HG03280 (cell line): ENCODE results near the gene DDA1.
"Not testable (repeated sequence)": the region's sequence is repeated elsewhere in the genome, so short reads cannot be mapped to it uniquely, and the experiment has no call there.

Experiments used
- ATAC-seq: cut with Tn5 transposase; IDR thresholded peaks from one replicate; pipeline ENCODE4 v1.9.1; 2021; ENCODE audit warnings: mild to moderate bottlenecking, moderate library complexity; ENCODE audit not compliant: unreplicated experiment

The DDA1 gene

DNA sequence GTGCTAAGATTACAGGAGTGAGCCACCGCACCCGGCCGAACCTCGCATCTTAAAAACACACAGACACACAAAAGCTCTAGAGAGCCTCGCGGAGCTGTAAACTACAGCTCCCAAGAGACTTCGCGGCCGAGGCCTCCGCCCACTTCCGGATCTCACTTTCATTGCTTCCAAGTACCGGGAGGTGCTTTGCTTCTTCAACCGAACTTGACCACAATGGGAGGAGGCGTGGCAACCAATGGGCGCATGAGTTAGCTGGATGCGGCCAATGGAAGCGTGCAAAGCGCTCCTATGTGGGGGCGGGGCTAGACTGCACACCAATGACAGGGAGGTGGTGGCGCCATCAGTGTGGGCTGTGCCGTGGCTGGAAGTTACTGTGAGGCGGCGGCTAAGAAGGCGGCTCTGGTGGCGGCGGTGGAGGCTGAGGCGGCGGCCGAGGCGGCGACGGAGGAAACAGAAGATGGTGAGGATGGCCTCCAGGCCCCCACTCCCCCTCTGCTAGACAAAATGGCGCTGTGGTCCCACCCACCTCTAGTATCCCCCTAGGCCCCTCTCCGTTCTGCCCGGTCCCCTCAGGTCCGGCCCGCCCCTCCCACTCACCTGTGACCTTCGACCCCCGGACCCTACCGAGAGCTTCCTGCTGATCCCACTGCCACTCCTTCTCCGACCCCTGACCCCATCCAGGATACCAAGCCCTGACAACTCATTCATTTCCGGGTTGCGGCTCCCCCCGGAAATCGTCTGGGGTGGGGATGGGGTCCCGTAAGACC lies at the start of gene DDA1:
DDA1 (plus strand) TSS at position 366 of the 767 bp plus-strand sequence; CDS start at position 458, 92 bp downstream.
- ATAC-seq = peak; percentile 65

DNA sequence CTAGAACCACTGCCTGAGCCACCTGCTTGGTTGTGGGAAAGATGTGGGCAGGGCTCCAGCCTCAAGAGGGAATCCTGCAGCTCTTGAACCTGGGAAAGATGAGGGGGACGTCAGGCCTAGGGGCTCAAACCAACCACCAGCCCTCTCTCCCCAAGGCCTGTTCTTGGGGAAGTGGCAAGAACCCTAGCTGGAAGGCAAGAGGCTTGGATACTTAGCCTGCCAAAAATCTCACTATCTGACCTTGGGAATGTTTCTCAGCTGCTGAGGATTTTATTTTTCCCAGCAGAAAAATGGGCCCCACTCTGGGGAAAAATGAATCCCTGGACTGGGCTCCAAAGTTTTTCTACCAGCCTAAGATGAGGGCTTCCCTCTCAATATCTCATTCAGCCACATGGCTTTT lies 49.4 kb upstream of the DDA1 start:
- no peak for ATAC-seq

- ATAC-seq = peak; percentile 86
Observed at GRCh38 chr19:17260842-17261325, 48.5 kb upstream of the DDA1 start.

GRCh38 chr19:17262557-17262956 lies 46.8 kb upstream of the DDA1 start:
- ATAC-seq = no peak

DNA sequence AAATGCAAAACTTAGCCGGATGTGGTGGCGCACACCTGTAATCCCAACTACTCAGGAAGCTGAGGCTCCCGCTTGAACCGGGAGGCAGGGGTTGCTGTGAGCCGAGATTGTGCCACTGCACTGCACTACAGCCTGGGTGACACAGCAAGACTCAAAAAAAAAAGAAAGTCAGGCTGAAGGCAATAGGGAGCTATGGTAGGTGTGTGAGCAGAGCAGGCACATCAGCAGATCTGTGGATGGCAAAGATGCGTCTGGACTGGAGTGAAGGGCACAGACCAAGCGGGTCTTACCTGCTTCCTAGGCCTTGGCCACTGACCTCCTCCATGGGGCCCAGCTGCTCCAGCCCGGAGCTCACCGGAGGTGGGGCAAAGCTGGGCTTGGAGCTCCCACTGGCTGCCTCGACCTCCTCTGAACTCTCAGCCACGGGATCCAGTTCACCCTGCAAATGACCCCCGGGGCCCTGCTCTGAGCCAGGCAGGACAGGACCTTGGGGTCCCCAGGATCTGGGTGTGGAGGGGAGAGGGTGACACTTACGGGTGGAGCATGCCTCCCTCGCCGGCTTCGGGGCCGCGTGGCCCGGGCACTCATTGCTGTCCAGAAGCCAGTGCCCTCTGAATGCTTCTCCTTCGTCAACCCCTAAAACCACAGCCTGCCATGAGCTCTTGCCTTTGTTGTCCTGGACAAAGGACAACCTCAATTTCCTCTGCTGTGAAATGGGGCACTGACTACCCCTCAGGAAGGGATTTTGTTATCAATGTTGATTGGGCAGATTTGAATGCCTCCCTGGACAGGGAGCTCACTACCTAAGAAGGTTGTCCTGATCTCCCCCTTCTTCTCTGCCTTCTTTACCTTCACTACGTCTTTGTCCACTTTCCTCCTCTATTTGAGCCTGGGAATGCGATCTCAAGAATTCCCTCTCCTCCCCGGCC lies 45.4 kb upstream of the DDA1 start:
- no peak for ATAC-seq

- ATAC-seq = no peak
Observed at GRCh38 chr19:17264641-17264979, 44.8 kb upstream of the DDA1 start, which contains the start of gene USHBP1. TSS of gene USHBP1 (minus strand) at chr19:17264745. CDS start at chr19:17264299, 446 bp downstream.

DNA sequence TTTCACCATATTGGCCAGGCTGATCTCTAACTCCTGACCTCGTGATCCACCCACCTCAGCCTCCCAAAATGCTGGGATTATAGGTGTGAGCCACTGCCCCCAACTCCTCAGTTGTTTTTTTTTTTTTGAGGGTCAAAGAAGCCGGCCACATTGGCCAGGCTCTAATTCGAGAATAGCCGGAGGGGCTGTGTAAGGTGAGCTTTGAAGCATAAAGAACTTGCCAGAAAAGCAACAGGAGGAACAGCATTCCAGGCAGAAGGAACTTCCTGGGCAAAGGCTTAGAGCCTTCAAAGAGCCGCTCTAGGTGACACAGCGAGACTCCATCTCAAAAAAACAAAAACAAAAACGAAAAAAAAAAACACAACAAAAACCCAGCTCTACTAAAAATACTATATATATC lies 43.3 kb upstream of the DDA1 start:
- ATAC-seq = no peak

GRCh38 chr19:17266589-17266974 lies 42.8 kb upstream of the DDA1 start:
- no peak for ATAC-seq

- ATAC-seq = peak; percentile 92
Observed at GRCh38 chr19:17266975-17267788, 42.2 kb upstream of the DDA1 start, which contains the start of gene BABAM1. TSS of gene BABAM1 (plus strand) at chr19:17267443. CDS start at chr19:17268807, 1,364 bp downstream.

DNA sequence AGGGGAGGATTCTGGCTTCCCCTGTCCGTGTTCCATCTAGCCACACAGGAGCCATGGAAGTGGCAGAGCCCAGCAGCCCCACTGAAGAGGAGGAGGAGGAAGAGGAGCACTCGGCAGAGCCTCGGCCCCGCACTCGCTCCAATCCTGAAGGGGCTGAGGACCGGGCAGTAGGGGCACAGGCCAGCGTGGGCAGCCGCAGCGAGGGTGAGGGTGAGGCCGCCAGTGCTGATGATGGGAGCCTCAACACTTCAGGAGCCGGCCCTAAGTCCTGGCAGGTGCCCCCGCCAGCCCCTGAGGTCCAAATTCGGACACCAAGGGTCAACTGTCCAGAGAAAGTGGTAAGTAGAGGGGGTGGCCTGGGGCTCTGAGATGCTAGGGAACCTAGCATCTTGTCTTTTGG lies 40.6 kb upstream of the DDA1 start:
- ATAC-seq = no peak

DNA sequence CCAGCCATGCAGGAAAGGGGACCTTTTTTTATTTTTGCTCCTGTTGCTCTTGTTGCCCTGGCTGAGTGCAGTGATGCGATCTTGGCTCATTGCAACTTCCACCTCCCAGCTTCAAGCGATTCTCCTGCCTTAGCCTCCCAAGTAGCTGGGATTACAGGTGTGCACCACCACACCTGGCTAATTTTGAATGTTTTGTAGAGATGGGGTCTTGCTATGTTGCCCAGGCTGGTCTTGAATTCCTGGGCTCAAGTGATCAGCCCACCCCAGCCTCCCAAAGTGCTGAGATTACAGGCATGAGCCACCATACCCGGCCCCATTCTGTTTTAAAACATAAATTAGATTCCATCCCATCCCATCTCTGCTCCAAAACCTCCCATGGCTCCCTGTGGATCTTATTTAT lies 34.5 kb upstream of the DDA1 start:
- not testable (repeated sequence) for ATAC-seq

GRCh38 chr19:17275441-17276175 lies 33.8 kb upstream of the DDA1 start:
- no peak for ATAC-seq

DNA sequence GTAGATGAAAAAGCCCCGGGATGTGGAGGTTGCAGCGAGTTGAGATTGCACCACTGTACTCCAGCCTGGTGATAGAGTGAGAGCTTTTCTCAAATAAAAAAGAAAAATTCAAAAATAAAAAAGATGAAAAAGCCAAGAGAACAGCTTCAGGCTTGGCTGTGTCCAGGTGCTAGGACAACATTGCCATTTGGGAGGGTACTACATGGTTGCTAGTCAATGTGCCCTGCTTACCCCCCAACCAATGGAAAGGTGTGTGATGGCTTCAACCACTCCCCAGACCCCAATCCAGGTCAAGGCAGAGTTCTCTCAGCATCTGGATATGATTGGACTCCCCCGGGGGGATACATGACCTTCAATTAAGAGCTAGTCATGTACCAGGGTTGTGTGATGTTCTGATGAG lies 29.9 kb upstream of the DDA1 start:
- ATAC-seq = no peak

GRCh38 chr19:17281391-17282304 lies 27.7 kb upstream of the DDA1 start, which contains the start of gene ANKLE1:
TSS of gene ANKLE1 (plus strand) at chr19:17281901. CDS start at chr19:17281921, 20 bp downstream.
- ATAC-seq = no peak

DNA sequence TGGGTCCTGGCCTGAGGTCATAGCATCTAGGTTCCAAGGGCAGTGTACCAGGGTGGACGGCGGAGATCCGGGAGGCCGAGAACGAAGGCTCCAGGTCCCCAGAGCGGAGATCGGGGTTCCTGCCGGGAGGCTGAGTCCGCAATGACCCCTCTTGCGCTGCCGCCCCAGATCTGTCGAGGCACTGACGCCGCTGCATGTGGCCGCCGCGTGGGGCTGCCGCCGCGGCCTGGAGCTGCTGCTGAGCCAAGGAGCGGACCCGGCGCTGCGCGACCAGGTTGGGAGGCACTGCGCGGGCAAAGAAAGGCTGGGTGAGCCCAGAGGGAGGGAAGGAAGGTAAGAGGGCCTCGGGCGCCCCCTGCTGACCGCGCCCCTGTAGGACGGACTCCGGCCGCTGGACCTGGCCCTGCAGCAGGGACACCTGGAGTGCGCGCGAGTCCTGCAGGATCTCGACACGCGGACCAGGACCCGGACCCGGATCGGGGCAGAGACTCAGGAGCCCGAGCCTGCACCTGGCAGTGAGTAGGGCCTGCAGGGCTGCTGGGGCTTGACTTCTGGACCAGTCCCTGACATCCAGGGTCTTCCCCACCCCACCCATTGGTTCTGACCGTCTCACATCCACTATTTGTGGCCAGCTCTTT lies 26.8 kb upstream of the DDA1 start:
- no peak for ATAC-seq

GRCh38 chr19:17283504-17283996 lies 25.8 kb upstream of the DDA1 start:
- ATAC-seq = no peak

GRCh38 chr19:17285415-17286135 lies 23.8 kb upstream of the DDA1 start:
- ATAC-seq = no peak

DNA sequence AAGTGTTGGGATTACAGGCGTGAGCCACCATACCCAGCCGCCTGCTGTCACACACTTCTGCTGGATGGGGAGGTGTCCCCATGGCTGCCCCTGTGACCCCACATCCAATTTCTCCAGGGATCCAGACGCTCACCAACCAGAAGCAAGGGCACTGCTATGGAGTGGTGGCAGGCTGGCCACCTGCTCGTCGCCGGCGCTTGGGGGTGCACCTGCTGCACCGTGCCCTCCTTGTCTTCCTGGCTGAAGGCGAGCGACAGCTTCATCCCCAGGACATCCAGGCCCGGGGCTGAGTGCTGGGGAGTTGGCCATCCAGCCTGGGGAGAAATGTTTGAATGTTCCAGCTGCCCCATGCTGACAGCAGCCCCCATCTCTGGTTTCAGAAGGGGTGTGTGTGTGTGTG lies 23.1 kb upstream of the DDA1 start:
- ATAC-seq = no peak
